Activated CD4-positive, alpha-beta T cell treated with anti-CD3 and anti-CD28 coated beads, Interleukin-2, amount 50 U/mL, for 48 hours (primary cell): ENCODE data around the gene PCYT1A.
"Not testable (repeated sequence)": the region's sequence is repeated elsewhere in the genome, so short reads cannot be mapped to it uniquely, and the experiment has no call there.

Experiments
- DNase-seq, 2 experiments: peaks; one replicate each; pipeline ENCODE4 v3.0.0-alpha.2; 2020

The PCYT1A gene

GRCh38 chr3:196210673-196211556 lies 76.6 kb downstream of the PCYT1A start, which contains the start of gene ZDHHC19:
Gene ZDHHC19 (minus strand): TSS chr3:196211400. CDS start chr3:196211315, 85 bp downstream.
- DNase-seq = no peak

DNA sequence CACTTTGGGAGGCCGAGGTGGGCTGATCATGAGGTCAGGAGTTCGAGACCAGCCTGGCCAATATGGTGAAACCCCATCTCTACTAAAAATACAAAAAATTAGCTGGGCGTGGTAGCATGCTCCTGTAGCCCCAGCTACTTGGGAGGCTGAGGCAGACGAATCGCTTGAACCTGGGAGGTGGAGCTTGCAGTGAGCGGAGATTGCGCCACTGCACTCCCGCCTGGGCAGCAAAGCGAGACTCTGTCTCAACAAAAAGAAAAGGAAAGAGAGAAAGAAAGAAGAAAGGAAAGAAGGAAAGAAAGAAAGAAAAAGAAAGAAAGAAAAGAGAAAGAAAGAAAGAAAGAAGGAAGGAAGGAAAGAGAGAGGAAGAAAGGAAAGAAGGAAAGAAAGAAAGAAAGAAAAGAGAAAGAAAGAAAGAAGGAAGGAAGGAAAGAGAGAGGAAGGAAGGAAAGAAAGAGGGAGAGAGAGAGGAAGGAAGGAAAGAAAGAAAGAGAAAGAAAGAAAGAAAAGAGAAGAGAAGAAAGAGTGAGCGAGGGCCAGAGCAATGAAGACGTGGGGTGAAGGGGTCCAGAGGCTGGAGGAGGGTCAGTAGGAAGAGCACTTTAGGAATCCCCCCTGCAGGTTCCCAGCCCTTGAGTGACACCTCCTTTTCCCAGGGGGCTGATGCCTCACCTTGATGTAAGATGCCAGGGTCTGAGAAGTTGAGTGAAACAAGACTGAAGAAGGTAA lies 77.4 kb downstream of the PCYT1A start:
- DNase-seq = not testable (repeated sequence)

DNA sequence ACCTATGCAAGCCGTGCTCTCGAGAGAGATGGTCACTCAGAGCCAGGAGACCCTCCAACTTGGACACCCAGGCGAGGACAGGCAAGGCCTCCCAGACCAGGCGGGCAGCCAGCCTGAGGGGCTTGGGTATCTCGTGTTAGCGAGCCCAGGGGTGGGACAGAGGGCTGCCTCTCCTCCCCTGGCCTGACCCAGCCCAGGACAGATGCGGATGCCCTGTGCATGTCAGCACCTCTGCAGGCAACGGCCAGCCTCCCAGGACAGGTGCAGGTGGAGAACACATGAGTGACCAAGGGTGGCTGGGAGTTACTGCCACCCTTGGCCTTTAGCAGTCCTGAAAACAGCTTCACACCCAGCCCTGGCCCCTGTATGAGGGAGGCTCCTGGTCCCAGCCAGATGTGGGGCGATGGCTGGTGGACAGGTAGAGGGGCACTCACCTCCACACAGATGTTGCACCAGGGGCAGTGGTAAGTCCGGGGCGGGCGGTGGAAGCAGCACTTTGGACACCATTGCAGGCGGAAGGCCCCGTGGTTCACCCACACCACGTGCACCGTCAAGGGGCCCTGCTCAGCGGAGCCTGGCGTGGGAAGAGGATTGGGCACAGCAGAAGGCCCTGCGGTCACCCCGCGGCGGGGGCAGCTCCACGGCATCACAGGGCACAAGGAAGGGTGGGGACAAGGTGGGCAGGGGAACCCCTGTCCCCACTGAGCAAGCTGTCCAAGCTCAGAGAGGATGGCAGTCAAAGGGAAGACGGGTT lies 78.4 kb downstream of the PCYT1A start:
- no peak for DNase-seq

DNA sequence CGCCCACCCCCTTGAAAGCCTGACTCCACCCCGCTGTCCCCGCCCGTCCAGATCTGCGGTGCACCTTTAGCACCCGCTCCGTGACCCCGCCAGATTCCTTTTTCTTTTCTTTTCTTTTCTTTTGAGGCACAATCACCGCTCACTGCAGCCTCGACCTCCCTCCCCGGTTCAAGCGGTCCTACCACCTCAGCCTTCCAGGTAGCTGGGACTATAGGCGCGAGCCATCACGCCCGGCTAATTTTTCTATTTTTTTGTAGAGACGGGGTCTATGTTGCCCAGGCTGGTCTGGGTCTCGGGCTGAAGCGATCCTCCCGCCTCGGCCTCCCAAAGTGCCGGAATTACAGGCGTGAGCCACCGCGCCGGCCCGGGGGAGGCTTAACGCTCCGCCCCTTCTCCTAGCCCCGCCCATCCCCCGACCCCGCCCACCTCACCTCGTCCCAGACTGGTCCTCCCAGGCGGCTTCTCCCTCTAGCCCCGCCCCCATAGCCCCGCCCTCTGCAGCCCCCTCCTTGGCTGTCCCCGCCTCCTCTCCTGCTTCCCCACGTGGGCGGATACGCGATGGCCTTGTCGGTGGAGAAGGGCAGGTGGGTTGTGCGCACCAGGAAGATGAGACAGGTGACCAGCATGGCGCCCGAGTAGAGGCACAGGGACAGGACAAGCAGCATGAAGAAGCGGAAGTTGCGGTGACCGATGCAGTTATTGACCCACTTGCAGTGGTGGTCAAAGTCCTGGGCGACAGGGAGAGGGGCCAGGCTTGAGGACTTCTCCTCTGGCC lies 79.5 kb downstream of the PCYT1A start:
- DNase-seq = peak; percentile 63 to 66

GRCh38 chr3:196207159-196207832 lies 80.2 kb downstream of the PCYT1A start:
- no peak for DNase-seq

DNA sequence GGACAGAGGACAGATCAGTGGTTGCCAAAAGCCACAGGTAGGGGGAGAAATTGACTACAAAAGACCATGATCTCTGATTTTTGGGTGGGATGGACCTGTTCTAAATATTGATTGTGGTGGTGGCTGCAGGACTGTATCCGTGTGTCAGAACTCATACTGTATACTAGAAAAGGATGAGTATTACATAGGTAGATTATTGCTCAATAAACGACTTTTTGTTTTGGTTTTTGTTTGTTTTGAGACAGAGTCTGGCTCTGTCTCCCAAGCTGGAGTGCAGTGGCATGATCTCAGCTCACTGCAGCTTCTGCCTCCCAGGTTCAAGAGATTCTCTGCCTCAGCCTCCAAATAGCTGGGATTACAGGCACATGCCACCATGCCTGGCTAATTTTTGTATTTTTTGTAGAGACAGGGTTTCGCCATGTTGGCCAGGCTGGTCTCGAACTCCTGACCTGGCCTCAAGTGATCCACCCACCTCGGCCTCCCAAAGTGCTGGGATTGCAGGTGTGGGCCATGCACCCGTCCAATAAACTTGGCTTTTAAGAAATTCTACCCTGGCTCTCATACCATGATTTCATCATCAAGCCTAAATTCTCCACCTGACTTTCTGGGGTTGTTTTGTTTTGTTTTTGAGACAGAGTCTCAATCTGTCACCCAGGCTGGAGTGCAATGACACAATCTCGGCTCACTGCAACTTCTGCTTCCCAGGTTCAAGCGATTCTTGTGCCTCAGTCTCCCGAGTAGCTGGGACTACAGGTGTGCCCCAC lies 81.9 kb downstream of the PCYT1A start:
- not testable (repeated sequence) for DNase-seq

DNA sequence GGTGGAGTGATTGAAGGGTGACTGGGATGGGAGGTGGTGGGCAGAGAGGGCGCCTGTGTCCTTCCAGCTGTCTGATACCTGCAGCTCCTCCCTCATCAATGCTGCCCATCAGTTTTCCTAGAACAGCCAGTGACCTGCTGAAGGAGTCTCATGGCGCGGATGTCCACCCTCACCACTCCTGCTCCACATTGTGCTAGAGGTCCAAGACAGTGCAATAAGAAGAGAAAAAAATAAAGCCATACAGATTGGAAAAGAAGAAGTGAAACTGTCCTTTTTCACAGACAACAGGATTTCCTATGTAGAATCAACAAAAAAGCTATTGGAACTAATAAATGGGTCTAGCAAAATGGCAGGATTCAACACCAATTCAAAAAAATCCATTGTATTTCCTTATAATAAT lies 83.7 kb downstream of the PCYT1A start:
- no peak for DNase-seq

GRCh38 chr3:196202516-196202970 lies 85.0 kb downstream of the PCYT1A start:
- no peak for DNase-seq

- no peak for DNase-seq
These were observed 88.5 kb downstream of the PCYT1A start for GRCh38 chr3:196198771-196199753.

GRCh38 chr3:196198081-196198675 lies 89.3 kb downstream of the PCYT1A start:
- DNase-seq = no peak

GRCh38 chr3:196197524-196197923 lies 90.0 kb downstream of the PCYT1A start:
- no peak for DNase-seq

DNA sequence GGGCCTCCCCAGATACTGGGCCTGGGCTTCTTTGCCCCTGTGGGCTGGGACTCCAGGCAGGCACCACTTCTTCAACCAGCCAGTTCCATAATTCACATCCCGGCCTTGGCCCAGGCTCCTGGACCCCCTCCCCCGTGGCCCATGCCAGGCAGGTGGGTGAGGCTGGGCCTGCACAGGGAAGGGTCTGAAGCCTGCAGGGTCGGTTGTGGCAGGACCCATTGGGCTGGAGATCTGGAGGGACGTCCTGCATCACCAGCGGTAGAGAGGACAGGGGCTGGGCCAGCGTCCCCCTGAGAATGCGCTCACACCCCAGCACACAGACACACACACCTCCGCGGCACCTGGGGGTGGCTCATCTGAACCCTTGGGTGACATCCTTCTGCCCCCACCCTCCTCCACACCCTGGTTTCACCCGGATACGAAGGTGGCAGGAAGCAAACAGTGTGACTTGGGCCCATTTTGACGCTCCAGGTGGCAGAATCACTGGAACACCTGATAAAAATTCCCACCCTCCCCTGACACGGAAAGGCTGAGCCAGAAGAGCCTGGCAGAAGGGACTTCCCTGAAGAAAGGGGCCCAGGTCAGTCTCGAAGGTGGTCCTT lies 91.8 kb downstream of the PCYT1A start:
- DNase-seq = no peak

DNA sequence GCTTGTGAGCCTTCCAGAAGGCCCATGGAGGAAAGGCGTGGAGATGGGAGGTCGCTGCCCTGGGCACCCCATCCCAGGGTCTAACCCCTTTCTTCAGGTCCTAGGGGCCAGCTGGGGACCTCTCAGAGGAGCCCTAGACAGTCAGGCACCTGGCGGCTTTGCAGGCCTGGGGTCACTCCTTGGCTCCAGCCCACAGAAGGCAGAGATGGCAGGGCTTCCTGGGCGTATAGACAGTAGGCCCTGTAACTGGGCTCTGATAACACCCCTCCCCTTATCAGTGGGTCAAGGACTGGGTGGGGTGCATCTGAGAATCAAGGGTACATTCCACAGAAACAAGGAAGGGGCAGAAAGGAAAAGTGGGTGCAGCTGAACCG lies 93.0 kb downstream of the PCYT1A start:
- no peak for DNase-seq

DNA sequence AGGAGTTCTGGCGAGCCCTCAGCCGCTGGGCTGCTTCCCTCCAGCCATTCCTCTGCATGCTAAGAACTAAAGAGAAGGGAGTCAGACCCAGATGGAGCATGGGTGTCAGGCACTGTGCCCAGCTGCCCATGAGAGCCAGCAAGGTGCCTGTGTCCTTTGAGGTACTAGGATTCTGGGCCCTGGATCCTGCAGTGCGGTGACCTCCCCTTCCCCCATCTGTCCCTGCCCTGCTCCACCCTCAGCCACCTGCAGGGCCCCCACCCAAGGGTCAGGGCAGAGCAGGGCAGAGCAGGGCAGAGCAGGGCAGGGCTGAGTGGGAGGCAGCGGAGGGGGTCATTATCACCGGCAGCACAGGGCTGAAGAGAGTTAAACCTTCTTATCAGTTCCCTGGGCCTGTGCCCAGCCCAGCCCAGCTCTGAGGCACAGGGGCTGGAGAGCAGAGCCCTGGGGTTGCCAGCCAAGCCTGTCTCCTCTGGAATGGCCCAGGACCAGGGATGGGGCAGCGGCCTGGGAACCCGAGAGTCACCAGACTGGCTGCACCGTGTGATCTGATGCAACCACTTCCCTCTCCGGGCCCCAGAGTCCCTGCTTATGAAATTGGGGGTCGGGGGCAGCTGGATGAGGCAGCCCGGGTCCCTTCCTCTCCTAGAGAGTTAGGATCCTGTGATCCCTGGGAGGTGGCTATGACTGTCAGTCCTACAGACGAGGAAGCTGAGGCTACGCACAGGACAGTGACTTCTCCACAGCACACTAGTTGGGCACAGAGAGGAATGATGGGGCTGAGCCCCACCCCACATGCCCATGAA lies 93.6 kb downstream of the PCYT1A start:
- no peak for DNase-seq

- DNase-seq = no peak
These were observed 94.3 kb downstream of the PCYT1A start for GRCh38 chr3:196193133-196193735.

DNA sequence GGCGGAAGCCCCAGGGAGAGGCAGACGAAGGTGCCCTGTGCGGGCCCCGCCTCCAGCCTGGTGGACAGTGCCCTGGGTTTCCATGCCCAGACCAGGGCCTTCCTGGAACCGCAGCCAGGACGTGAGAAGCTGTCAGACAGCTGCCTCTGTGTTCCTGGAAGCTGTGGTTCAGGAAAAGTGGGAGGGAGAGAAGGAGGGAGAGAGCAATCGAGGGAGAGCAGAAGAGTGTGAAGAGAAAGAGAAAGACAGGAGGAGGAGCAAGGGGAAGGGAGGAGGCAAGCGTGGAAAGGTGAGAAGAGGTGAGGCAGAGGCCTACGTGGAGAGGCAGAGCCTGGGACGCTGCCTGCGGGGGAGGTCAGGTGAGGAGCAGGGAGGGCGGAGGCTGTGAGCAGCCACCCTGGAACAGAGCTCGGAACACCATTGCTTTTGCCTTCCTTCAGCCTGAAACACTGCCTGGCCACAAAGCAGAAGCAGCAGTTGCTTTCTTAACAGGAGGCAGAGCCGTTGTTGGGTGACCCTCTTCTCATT lies 94.9 kb downstream of the PCYT1A start:
- peak in 1 of 2 experiments; percentile 44 for DNase-seq

- peak; percentile 56 to 66 for DNase-seq
These were observed 95.4 kb downstream of the PCYT1A start for GRCh38 chr3:196192036-196192523.
